Activated CD8-positive, alpha-beta memory T cell treated with anti-CD3 and anti-CD28 coated beads for 4 hours (primary cell): ENCODE data around the gene LGMN.

Experiments used
- DNase-seq, 2 donors: peaks; one replicate each; pipeline ENCODE4 v3.0.0-alpha.2; 2020; ENCODE audit warnings: low read depth in 2 of 2

The LGMN gene

DNA sequence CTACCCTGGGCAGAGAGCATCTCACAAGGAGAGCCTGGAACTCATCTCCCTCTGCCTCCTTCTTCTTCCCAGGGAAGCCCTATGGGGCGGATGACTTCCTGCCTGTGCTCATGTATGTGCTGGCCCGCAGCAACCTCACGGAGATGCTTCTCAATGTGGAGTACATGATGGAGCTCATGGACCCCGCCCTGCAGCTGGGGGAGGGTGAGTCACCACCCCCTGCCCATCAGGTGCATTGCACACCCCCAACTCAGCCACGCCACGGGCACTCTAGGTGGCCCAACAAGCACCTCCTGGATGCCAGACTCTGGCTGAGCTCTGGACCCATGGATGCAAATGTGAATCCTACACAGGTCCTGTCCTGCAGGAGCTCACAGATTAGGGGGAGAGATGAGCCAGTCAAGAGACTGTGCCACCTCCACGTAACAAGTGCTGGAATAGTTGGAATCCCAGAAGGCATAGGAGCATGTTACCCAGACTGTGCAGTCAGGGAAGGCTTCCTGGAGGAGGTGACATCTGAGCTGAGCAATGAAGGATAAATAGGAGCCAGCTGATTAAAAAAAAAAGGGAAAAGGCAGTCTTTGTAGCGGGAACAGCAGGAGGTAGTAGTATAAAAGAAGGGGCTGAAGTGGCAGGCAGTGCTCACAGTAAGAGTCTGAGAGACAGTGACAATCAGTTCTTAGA lies 71.9 kb downstream of the LGMN start:
- DNase-seq = no peak

DNA sequence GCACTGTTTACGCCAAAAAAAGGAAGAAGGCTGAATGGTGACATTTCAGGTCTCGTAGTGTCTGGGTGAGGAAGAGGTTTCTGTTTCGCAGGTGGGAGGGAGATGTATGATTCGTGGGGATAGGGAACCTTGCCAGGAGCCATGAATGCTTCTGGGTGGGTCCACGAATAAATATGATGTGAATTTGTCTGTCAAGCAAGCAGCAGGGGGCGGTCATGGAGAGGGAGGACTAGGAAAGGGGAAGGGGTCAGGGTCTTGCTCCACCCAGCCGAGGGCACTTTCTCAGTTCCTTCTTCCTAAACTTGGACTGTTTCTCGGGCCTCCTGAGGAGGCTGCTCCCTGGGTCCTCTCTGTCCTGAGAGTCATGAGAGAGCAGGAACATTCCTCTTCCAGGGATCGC lies 72.5 kb downstream of the LGMN start:
- DNase-seq = no peak

DNA sequence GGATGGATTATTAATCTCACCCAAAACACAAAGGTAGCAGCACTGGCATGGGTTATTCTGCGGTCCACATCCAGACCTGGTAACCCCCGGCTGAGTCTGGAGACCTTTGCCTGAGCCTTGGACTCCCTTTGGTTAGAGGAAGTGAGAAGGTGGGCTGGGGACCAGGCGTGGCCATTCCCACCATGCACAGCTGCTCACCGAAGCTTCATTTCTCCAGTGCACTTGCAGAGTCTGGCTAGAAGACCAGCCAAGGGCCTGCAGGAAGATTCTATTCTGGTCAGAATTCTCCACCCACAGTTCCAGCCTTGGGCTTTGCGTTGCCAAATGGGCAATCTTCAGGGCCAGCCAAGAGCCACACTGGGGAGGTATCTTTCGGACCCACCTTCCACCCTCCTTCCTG lies 73.0 kb downstream of the LGMN start:
- no peak for DNase-seq

DNA sequence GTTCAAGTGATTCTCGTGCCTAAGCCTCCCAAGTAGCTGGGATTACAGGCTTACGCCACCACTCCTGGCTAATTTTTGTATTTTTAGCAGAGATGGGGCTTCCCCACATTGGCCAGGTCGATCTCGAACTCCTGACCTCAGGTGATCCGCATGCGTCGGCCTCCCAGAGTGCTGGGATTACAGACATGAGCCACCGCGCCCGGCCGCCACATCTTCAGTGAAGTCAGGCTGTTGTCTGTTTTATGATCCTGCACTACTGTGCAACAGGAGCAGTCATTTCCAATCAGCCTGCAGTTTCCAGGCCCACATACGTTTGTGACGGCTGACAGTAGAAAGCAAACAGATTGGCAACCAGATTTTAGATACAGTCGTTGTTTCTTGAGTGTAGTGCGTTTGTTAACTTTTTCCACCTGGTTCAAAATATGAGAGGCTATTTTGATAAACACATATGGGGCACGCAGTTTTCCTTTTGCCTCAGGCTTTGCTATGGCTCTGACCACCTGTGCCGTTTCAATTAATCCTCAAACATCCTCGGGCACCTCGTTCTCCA lies 74.8 kb downstream of the LGMN start:
- no peak for DNase-seq

DNA sequence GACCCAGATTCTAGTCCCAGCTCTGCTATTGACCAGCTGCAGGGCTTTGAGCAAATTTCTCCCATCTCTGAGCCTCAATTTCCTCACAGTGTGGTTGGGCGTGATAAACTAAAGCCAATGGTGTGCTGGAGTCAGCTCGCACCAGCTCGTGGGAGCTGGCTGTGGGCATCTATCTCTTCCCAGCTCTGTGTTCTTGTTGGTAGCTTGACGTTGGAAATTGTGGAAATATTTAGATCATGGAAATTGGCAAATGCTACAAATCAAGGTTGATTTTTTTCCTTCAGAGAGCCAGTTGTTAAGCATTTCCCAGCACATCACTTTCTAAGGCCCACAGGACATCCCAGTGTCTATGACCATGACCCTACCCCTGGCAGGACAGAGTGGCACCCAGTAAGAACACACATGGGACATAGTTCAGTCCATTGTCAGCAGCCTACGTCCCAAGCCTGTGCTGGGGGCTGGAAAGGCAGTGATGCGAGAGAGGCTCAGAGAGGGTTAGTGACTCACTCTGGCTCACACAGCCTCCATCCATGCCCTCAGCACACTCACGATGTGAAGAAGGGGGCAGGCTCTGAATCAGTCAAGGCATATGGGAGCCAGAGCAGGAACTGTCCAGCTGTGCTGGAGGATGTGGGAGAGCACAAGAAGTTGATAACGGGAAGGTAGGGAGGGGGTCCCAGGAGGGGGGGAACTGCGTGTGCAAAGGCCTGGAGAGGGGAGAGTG lies 77.6 kb downstream of the LGMN start:
- no peak for DNase-seq

DNA sequence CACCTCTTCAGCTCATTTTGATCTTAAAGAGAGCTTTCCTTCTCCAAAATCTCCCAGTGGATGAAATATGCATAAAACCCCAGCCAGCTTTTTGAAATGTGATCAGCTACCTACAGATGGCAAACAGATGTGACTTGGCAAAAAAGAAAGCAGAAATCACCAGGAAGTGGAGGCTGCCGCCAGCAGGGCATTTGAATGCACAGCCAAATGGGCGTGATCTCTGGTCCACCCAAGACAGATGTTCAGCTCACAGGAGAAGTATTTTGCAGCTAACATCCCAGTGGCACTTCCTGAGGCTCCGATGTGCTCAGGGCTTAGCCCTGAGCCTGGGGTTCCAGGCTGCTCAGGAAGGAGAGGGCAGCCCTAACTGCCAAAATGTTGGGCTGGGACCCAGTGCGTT lies 78.3 kb downstream of the LGMN start:
- DNase-seq = no peak

DNA sequence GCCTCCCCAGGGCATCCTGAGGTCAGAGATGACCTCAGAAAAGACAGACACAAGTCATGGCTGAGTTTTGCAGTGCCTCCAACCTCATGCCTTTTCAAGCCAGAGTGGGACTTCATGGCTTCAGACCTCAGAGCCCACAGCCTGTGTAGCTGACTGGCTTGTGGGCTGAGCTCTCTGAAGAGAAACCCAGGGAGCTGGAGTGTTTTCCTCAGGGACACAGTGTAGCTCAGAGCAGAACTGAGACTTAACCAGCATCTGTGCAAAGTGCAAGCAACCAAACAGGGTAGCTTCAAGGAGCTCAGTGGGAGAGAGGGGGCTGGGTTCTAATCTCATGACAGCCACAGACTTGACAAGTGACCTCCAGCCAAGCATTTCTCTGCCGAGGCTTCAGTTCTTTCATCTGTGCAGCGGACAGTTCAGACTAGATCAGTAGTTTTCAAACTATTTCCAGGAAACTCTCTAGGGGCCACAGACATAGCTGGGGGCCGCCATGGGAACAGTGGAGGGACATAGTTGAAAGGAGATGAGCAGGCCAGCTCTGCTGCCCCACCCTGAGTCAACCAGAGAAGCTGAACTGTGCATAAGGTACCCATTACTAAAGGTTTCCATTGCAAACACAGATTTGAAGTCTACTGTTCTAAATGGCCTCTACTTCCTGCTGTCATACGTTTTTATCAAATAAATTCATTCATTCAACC lies 80.0 kb downstream of the LGMN start:
- no peak for DNase-seq

DNA sequence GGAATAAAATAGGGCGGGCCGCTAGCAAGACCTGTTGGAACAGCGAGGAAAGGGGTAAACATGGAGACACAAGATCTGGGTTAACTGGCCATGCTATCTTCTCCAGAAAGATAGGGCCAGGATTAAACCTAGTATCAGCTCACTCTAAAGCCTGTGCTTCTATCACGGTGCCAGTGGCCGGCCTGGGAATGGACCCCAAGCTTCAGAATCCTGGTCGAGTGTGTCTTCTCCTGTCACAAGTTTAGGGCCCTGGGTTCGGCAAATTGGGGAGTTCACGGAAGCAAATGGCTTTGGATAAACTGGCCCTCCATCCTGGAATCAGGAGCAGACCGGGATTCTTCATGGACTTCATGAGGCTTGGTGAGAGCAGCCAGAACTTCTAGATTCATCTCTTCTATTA lies 82.2 kb downstream of the LGMN start:
- DNase-seq = no peak

DNA sequence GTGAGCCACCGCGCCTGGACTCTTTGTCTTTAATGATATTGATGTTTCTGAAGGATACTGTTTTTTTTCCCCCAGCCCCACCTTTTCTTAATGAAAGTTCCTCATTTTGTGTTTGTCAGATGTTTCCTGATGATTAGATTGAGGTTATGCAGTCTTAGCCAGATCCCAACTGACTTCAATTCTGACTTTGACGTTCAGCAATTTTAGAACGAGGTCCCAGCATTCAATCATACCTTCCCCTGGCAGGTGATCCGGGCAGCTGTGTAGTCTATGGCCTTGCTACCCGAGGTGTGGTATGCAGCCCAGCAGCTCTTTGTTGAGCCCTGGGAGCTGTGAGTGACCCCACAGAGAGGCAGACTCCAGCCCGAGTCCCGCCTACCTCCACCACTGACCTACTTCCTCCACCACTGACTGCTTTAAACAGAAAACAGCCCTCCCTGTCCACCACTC lies 82.7 kb downstream of the LGMN start:
- DNase-seq = no peak

DNA sequence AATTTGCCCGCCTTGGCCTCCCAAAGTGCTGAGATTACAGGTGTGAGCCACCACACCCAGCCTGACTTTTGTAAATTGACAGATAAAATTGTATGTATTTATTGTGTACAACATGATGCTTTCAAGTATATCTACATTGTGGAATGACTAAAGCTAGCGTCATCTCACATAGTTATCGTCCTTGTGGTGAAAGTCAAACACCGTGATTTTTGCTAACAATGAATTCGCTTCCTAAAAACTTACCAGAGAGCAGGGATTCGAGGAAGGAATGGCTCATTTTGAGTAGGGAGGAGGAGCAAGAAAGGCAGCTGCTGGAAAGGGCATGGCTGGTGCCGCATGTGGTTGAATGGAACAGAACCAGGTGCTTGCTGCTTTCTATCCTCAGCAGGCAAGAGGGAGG lies 85.4 kb downstream of the LGMN start:
- no peak for DNase-seq

DNA sequence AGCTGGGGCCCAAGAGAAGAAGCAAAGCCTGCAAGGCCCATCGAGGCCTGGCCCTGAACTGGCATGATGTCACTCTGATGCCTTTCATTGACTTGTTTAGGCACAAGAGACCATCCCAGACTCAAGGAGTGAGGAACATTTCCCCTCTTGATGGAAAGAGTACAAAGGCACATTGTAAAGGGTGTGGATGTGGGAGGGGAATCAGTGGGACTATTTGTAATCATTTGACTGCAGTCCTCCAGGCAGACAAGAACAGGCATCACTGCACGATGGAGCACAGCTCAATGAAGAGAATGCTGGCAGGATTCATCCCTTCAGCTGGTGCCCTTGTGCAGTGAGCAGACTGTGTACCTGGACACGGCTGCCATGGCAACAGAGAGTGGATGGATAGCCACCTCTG lies 87.9 kb downstream of the LGMN start:
- DNase-seq = no peak

DNA sequence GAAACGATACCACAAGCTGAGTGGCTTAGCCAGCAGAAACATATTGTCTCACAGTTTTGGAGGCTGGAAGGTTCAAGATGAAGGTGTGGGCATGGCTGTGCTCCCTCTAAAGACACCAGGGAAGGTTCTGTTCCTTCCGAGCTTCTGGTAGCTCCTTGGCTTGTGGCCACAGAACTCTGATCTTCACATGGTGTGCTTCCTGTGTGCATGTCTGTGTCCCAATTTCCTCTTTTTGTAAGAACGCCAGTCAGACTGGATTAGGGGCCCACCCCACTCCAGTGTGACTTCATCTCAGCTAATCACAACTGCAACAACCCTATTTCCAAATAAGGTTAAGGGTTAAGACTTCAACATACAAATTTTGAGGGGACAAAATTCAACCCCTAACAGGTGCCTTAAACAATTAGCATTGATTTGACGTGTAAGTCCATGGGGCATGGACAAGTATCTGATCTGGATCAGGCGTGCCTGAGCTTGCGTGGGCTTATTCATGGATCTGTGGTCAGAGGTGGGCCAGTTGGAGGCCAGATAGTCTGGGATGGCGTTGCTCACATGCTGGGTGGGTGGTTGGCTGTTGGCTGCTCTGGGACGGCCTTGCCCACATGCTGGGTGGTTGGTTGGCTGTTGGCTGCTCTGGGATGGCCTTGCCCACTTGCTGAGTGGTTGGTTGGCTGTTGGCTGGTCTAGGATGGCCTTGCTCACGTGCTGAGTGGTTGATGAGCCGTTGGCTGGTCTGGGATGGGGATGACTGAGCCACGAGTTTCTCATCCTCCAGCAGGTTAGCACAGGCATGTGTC lies 88.5 kb downstream of the LGMN start:
- no peak for DNase-seq

DNA sequence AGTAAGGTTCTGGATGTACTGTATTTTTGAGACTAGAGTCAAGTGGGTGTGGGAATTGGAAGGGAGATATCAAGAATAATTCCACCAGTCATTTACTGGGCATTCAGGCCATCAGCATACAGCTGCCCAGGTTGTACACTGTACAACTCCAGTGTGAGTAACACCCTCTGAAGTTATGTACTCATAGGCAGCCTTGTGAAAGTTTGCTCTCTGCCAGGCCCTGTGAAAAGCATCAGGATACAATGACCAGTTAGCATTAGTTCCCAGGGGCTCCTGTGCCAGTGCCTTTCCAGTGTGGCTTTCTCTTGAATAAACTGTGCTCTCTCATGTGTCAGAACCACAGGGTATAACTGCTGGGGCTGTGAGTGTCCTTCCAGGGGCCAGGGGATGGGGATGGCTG lies 89.7 kb downstream of the LGMN start:
- DNase-seq = no peak

DNA sequence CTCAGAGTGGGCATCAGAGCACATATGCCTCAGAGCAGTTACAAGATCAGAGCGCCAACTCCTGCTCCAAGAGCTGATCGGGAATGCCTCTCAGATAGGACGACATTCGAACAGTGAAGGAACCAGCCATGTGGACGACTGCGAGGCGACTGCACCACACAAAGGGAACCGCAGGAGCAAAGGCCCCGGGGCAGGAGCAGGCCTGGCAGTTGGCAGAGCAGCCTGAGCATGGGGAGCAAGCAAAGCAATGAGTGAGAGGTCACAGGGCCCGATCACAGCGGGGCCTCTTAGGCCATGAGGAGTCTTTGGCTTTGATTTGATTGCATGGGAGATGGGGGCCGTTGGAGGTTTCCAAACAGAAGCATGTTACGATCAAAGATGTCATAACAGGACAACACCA lies 90.3 kb downstream of the LGMN start:
- DNase-seq = no peak

DNA sequence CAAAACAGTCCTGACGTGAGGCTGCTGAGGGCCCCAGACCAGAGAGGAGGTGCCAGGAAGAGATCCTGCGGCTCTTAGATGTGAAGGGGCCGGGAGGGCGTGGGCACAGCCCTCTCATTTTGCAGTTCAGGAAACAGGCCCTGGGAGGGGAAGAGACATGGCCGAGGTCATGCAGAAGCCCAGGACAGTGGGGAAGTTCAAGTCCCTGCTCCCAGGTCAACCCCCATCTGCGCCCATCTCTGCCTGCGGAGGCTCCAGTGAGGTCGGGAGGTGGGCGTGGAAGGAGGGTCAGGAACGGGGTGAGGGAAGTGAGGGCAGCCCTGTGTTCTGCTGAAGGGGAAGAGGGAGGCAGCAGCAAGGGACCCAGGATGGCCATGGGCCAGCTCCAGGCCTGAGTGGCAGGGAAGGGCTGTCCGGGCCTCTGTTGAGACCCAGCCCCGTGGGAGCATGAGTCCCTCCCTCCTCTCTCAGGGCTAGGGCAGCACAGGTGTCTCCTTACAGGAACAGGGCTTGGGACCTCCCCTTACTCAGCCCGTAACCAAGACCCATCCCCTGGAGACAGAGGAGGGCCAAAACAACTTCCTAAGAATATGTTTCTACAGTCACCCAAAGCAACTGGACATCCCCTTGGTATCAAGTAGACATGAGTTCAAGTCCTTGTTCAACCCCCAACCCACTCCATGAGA lies 90.8 kb downstream of the LGMN start:
- no peak for DNase-seq

DNA sequence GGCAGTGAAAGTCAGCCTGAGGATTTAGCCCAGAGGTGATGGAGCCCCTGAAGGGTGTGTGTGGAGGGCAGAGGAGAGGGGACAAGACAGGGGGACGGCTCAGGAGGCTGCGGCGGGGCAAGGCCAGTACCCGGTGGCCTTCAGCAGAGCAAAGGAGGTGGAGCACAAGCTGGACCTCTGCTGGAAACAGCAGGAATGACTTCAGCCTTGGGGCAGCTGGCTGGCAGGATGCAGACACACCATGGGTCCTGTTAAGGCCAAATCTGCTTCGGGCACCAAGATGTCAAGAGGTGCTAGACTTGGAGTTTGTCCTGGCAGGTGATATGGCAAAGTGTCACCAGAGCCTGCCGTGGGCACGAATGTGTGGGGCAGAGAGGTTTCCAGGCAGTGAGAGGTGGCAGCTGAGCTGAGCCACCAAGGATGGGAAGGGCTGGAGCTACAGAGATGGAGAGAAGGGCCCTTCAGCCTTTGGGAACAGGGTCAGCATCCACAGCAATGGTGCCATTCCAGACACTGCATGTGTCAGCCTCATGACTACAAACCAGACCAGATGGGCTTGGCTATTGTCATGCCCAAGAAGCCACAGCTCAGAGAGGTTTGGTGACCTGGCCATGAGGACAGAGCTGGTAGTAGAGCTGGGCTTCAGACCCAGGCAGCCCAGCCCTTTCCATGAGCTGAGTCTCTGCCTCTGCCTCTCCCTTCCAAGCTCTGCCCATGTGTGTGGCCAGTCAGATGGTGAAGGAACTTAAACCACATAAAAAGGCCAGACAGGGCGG lies 91.9 kb downstream of the LGMN start:
- DNase-seq = no peak

DNA sequence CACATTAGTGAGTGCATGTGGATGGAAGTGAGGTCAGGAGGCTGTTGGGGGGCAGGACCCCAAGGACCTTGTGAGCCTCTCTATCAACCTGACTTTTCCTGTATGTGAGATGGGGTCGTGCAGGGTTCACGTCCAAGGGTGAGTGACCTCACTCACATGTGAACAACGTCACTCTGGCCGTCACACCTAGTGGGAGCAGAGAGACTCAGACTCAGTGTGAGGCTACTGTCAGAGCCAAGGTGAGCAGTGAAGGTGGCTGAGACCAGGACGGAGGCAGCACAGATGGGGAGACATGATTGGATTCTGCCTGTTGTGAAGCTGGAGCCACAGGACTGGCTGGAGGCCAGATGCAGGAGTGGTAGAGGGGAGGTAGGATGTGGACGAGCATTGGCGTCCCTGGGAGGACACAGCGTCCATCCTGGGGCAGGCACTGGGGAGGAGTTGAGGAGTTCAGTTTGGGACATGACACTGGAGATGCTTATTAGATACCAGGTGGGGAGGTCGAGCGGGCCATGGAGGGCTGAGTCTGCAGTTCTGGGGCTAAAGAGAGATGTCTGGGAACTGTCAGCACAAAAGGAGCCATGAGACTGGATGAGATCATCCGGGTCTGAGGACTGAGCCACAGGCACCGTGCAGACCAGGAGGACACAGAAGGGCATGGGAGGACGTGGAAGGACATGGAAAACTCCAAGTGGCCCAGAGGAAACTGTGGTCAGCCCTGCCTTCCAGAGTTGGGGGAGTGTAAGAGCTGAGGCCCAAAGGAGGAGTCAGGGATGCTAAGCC lies 92.8 kb downstream of the LGMN start:
- no peak for DNase-seq

DNA sequence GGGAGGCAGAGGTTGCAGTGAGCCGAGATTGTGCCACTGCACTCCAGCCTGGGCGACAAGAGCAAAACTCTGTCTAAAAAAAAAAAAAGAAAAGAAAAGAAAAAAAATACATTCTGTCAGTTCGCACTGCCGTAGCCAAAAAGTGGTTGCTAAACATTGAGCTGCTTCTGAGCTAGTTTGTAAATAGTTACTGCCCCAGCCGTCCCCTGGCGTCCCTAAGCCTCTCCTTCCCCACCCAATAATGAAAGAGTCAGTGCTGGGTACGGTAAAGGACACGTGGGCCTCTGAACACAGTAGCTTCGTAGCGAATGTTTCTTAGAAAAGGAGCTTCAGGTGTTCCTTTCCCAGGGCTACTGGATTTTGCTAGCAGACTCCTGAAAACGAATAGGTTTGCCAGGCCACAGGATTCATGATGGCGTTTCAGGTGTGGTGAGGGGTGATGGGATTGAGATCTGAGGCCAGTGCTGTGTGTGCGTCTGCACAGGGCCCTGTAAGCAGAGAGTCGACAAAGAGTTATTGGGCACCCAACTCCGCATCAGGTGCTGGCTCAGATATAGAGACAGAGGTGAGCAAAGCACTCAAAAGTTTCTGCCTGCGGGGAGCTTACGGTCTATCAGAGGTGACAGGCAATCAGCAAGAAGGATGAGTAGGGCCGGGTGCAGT lies 94.1 kb downstream of the LGMN start:
- DNase-seq = no peak
